ENCODE data around the gene SDK1. TPM values are rescaled to one million over a fixed set of nuclear protein-coding genes. Genes with fewer than 3 reads are reported as not detected.
A peak's percentile ranks its signal among the peaks of the same experiment; 100 is the strongest.

The SDK1 gene
- polyA plus RNA-seq, 2 of the 4 experiments (the other 2 are of a cell fraction), result 0.12 to 0.28 TPM

DNA sequence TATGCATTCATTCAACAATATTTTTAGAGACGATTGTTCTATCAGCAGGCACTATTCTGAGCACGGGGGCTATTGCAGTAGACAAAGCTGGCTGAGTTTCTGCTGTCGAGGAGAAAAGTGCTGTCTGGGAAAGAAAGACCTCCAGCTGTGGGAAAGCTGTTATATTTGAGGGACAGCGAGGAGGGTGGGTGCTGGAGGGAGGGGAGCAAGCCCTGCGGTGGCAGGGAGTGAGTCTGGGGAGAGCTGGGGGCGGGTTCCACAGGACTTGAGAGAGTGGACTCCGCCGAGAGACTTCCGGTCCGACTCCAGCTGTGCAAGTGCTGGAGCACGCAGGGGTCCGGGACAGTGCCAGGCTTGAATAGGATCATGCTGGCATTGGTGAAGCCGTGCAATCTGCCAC, 778.9 kb downstream of the SDK1 start:
- Histone ChIP-seq H3K4me2 (no peak overlapping the region), H3K27ac (no peak overlapping the region), H3K4me3 (no peak overlapping the region), H3K4me1 (no peaks in the 10 kb centered on the region), H3K9me3 (0 out of 3 replicates have a peak, but pooled peaks cover 3% of the 10 kb centered on the region)
- ATAC-seq, result no peak
- ChIA-PET CTCF (no interaction called here), POLR2A (no interaction called here)
- FAIRE-seq, result no peak
- 41% methylated on average over 13 of the region's 13 CpGs for WGBS (ENCODE audit: missing lambda C conversion rate)
- TF ChIP-seq ZFP36 (IDR thresholded peaks at IDR 0.05; ENCODE audit: borderline replicate concordance, partially characterized antibody) (no peak), CEBPB (IDR thresholded peaks at IDR 0.05) (no peak), KDM5A (IDR thresholded peaks at IDR 0.05) (no peak), CTCF (IDR thresholded peaks at IDR 0.05) (no peak)
- TF ChIP-seq, protein P1, sequence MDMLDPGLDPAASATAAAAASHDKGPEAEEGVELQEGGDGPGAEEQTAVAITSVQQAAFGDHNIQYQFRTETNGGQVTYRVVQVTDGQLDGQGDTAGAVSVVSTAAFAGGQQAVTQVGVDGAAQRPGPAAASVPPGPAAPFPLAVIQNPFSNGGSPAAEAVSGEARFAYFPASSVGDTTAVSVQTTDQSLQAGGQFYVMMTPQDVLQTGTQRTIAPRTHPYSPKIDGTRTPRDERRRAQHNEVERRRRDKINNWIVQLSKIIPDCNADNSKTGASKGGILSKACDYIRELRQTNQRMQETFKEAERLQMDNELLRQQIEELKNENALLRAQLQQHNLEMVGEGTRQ (IDR thresholded peaks at IDR 0.05), result no peak
- no peak for DNase-seq (ENCODE audit: low read depth in 1 of 2, low spot score in 1 of 2)

- Histone ChIP-seq H3K4me1 (no peaks in the 10 kb centered on the region), H3K9me3 (0 out of 3 replicates have a peak, but pooled peaks cover 3% of the 10 kb centered on the region), H3K4me3 (no peak overlapping the region), H3K4me2 (no peak overlapping the region), H3K27ac (no peak overlapping the region)
- DNase-seq (ENCODE audit: low read depth in 1 of 2, low spot score in 1 of 2), result no peak
- no peak for TF ChIP-seq MAFK (IDR thresholded peaks at IDR 0.05; ENCODE audit: partially characterized antibody)
- TF ChIP-seq CHD2 (IDR thresholded peaks at IDR 0.05; ENCODE audit: low read length, partially characterized antibody), result no peak
- no peak for TF ChIP-seq CBX8 (IDR thresholded peaks at IDR 0.05)
- no peak for TF ChIP-seq MAZ (IDR thresholded peaks at IDR 0.05; ENCODE audit: borderline replicate concordance, low read depth, low read length)
- TF ChIP-seq CBX2 (IDR thresholded peaks at IDR 0.05; ENCODE audit: borderline replicate concordance, low read depth), result no peak
- TF ChIP-seq SMC3 (IDR thresholded peaks at IDR 0.05), result no peak
- no peak for TF ChIP-seq KDM5A (IDR thresholded peaks at IDR 0.05)
- TF ChIP-seq POLR2AphosphoS2 (conservative IDR thresholded peaks at IDR 0.05; ENCODE audit: low read length), result no peak
- TF ChIP-seq NPAS2 (CRISPR knock-in tag; IDR thresholded peaks at IDR 0.05; ENCODE audit: borderline replicate concordance), result no peak
- no peak for TF ChIP-seq FOXS1 (CRISPR knock-in tag; IDR thresholded peaks at IDR 0.05)
- TF ChIP-seq HOXA7 (CRISPR knock-in tag; IDR thresholded peaks at IDR 0.05), result no peak
- no peak for TF ChIP-seq HOXB5 (CRISPR knock-in tag; IDR thresholded peaks at IDR 0.05)
- no peak for TF ChIP-seq JUNB (IDR thresholded peaks at IDR 0.05)
- TF ChIP-seq HDAC2 (IDR thresholded peaks at IDR 0.05), result no peak
- no peak for TF ChIP-seq ELK1 (IDR thresholded peaks at IDR 0.05; ENCODE audit: low read depth, low read length)
- no peak for TF ChIP-seq RARB (CRISPR knock-in tag; IDR thresholded peaks at IDR 0.05)
- no peak for TF ChIP-seq ZC3H11A (IDR thresholded peaks at IDR 0.05)
- no peak for TF ChIP-seq HOXB13 (CRISPR knock-in tag; IDR thresholded peaks at IDR 0.05; ENCODE audit: low read depth)
- no peak for TF ChIP-seq ZSCAN20 (CRISPR knock-in tag; IDR thresholded peaks at IDR 0.05)
- no peak for TF ChIP-seq POLR2A (IDR thresholded peaks at IDR 0.05; ENCODE audit: low read length)
- WGBS (ENCODE audit: missing lambda C conversion rate), result 69% methylated on average over 13 of the region's 13 CpGs
- ChIA-PET POLR2A (no interaction called here), CTCF (no interaction called here)
- ATAC-seq, result no peak
- no peak for FAIRE-seq
Observed at GRCh38 chr7:4080954-4081353, 779.9 kb downstream of the SDK1 start.

- H3K4me2 ChIP-seq, result no peak overlapping the region
- 38% methylated on average over 1 of the region's 1 CpG for WGBS (ENCODE audit: missing lambda C conversion rate)
- no peak overlapping the region for H3K4me3 ChIP-seq
- H3K4me1 ChIP-seq, result no peaks in the 10 kb centered on the region
- POLR2A ChIA-PET, result no interaction called here
- ATAC-seq (peak in 1 of 2 experiments; percentile 50; a peak in 1 of 6 replicates), FAIRE-seq (no peak), DNase-seq (ENCODE audit: low read depth in 1 of 2, low spot score in 1 of 2) (no peak)
- H3K9me3 ChIP-seq, result no peaks in the 10 kb centered on the region
- CTCF ChIA-PET, result interaction anchor here (1.0 kb wide), 1 partner anchor 19 kb away, joined by 3 read pairs; no protein-coding TSS in a partner anchor
- no peak overlapping the region for H3K27ac ChIP-seq
- TF ChIP-seq ELK1 (IDR thresholded peaks at IDR 0.05; ENCODE audit: low read depth, low read length) (no peak), EP300 (IDR thresholded peaks at IDR 0.05) (no peak), GATA3 (IDR thresholded peaks at IDR 0.05; ENCODE audit: borderline replicate concordance) (no peak), TFCP2L1 (CRISPR knock-in tag; IDR thresholded peaks at IDR 0.05) (no peak), NR3C1 (IDR thresholded peaks at IDR 0.05) (no peak), SMC3 (IDR thresholded peaks at IDR 0.05) (no peak), PHF8 (IDR thresholded peaks at IDR 0.05; ENCODE audit: borderline replicate concordance, low read depth) (no peak)
- TF ChIP-seq, protein P2, sequence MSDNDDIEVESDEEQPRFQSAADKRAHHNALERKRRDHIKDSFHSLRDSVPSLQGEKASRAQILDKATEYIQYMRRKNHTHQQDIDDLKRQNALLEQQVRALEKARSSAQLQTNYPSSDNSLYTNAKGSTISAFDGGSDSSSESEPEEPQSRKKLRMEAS (IDR thresholded peaks at IDR 0.05), result no peak
- TF ChIP-seq, protein P3, sequence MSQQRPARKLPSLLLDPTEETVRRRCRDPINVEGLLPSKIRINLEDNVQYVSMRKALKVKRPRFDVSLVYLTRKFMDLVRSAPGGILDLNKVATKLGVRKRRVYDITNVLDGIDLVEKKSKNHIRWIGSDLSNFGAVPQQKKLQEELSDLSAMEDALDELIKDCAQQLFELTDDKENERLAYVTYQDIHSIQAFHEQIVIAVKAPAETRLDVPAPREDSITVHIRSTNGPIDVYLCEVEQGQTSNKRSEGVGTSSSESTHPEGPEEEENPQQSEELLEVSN (IDR thresholded peaks at IDR 0.05; ENCODE audit: borderline replicate concordance, low read depth), result no peak
Observed at GRCh38 chr7:4083513-4083912, 782.5 kb downstream of the SDK1 start.

All from A549 (cell line).